Coronary artery (tissue), 2 donors: ENCODE data around the gene EMILIN2.
"Not testable (repeated sequence)": the region's sequence is repeated elsewhere in the genome, so short reads cannot be mapped to it uniquely, and the experiment has no call there.

Experiments used
- DNase-seq: peaks from one replicate; pipeline ENCODE4 v3.0.0-alpha.2; 2017; ENCODE audit warnings: low spot score
- H3K27ac ChIP-seq, 2 donors: fragments of 200-600 bp; sonication (generic); one replicate each; pipeline ENCODE4 v1.5.1; 2016 to 2019
- H3K4me3 ChIP-seq: fragments of 200-600 bp; sonication (generic); 2 replicates; pipeline ENCODE4 v1.5.1; 2016; ENCODE audit warnings: mild to moderate bottlenecking, moderate library complexity
- CTCF ChIP-seq: fragments of 200-600 bp; sonication (generic); IDR thresholded peaks from one replicate; pipeline ENCODE4 v1.5.1; 2019; ENCODE audit warnings: antibody characterized with exemption

EMILIN2 gene

GRCh38 chr18:2825613-2826175 lies 21.1 kb upstream of the EMILIN2 start:
- no peak for DNase-seq
- no peak for TF ChIP-seq CTCF

GRCh38 chr18:2826581-2826980 lies 20.2 kb upstream of the EMILIN2 start:
- TF ChIP-seq CTCF: no peak
- H3K27ac ChIP-seq: peak overlapping the region in 1 of 2 donors; percentile 57
- no peak for DNase-seq

More at GRCh38 chr18:2825613-2826175, 21.1 kb upstream of the EMILIN2 start:
- Histone ChIP-seq H3K27ac (no peak overlapping the region), H3K4me3 (no peak overlapping the region)

GRCh38 chr18:2827061-2827460 lies 19.7 kb upstream of the EMILIN2 start:
- Histone ChIP-seq H3K4me3 (no peak overlapping the region), H3K27ac (peak overlapping the region in 1 of 2 donors; percentile 57)
- DNase-seq: no peak
- TF ChIP-seq CTCF: no peak

More at GRCh38 chr18:2826581-2826980, 20.2 kb upstream of the EMILIN2 start:
- no peak overlapping the region for H3K4me3 ChIP-seq

GRCh38 chr18:2836118-2836517 lies 10.7 kb upstream of the EMILIN2 start:
- H3K4me3 ChIP-seq, DNase-seq, H3K27ac ChIP-seq: not testable (repeated sequence)

- not testable (repeated sequence) for DNase-seq, H3K4me3 ChIP-seq, H3K27ac ChIP-seq
Measured at GRCh38 chr18:2837290-2837689, 9.5 kb upstream of the EMILIN2 start.

GRCh38 chr18:2839202-2839601 lies 7.6 kb upstream of the EMILIN2 start:
- no peak overlapping the region for H3K27ac ChIP-seq
- no peak for TF ChIP-seq CTCF
- H3K4me3 ChIP-seq: no peak overlapping the region
- no peak for DNase-seq

- H3K4me3 ChIP-seq: no peak overlapping the region
- no peak for DNase-seq
- no peak for TF ChIP-seq CTCF
- H3K27ac ChIP-seq: no peak overlapping the region
Measured at GRCh38 chr18:2840521-2840920, 6.3 kb upstream of the EMILIN2 start.

GRCh38 chr18:2843146-2843545 lies 3.7 kb upstream of the EMILIN2 start:
- DNase-seq: no peak
- TF ChIP-seq CTCF: no peak
- Histone ChIP-seq H3K4me3 (no peak overlapping the region), H3K27ac (no peak overlapping the region)
